Measurements from ENCODE around the gene SOX12. TPM values are rescaled to one million over a fixed set of nuclear protein-coding genes. Genes with fewer than 3 reads are reported as not detected.

Gene SOX12
- total and polyA plus RNA-seq, 4 donors = 2.7 to 15.9 (median 5.4) TPM

GRCh38 chr20:364905-365794 is 39.8 kb downstream of the SOX12 start:
- WGBS, 2 donors = 64 to 82% methylated on average over 9 of the region's 9 CpGs
- DNase-seq (no peak), ATAC-seq (ENCODE audit: insufficient read depth, low FRiP score) (no peak)
- no peaks in the 10 kb centered on the region for H3K36me3 ChIP-seq (ENCODE audit: control insufficient read depth in 4 of 4, insufficient read depth in 4 of 4, low read length in 4 of 4)
- peaks cover 0 to 27% (median 19%) of the 10 kb centered on the region in 5 donors for H3K4me1 ChIP-seq (ENCODE audit: control insufficient read depth in 5 of 5, insufficient read depth in 5 of 5, low read length in 5 of 5)
- H3K4me3 ChIP-seq = no peak overlapping the region
- TF ChIP-seq CTCF (IDR thresholded peaks at IDR 0.05; ENCODE audit: control extremely low read depth, extremely low read depth) = no peak
- no peak overlapping the region for H3K27ac ChIP-seq (ENCODE audit: low read depth in 1 of 2, low read length in 1 of 2)
- H3K9me3 ChIP-seq (ENCODE audit: control insufficient read depth in 4 of 4, insufficient read depth in 3 of 4, low read length in 3 of 4) = no peaks in the 10 kb centered on the region
- no peaks in the 10 kb centered on the region for H3K27me3 ChIP-seq (ENCODE audit: control insufficient read depth in 3 of 3, insufficient read depth in 3 of 3, low read length in 2 of 3)
- no peak overlapping the region for H3K9ac ChIP-seq (ENCODE audit: insufficient read depth in 1 of 2, low read length in 2 of 2)

GRCh38 chr20:366041-366718 is 40.8 kb downstream of the SOX12 start:
- no peak for TF ChIP-seq CTCF (IDR thresholded peaks at IDR 0.05; ENCODE audit: control extremely low read depth, extremely low read depth)
- H3K27ac ChIP-seq (ENCODE audit: low read depth in 1 of 2, low read length in 1 of 2) = no peak overlapping the region
- no peak overlapping the region for H3K9ac ChIP-seq (ENCODE audit: insufficient read depth in 1 of 2, low read length in 2 of 2)
- DNase-seq (peak in 1 of 3 donors; percentile 59), ATAC-seq (ENCODE audit: insufficient read depth, low FRiP score) (no peak)
- no peaks in the 10 kb centered on the region for H3K27me3 ChIP-seq (ENCODE audit: control insufficient read depth in 3 of 3, insufficient read depth in 3 of 3, low read length in 2 of 3)
- H3K4me3 ChIP-seq = no peak overlapping the region
- peaks cover 0 to 31% (median 12%) of the 10 kb centered on the region in 5 donors for H3K4me1 ChIP-seq (ENCODE audit: control insufficient read depth in 5 of 5, insufficient read depth in 5 of 5, low read length in 5 of 5)
- no peaks in the 10 kb centered on the region for H3K36me3 ChIP-seq (ENCODE audit: control insufficient read depth in 4 of 4, insufficient read depth in 4 of 4, low read length in 4 of 4)
- WGBS, 2 donors = 68 to 80% methylated on average over 7 of the region's 7 CpGs
- no peaks in the 10 kb centered on the region for H3K9me3 ChIP-seq (ENCODE audit: control insufficient read depth in 4 of 4, insufficient read depth in 3 of 4, low read length in 3 of 4)

- Histone ChIP-seq H3K27ac (ENCODE audit: low read depth in 1 of 2, low read length in 1 of 2) (no peak overlapping the region), H3K4me3 (no peak overlapping the region), H3K4me1 (ENCODE audit: control insufficient read depth in 5 of 5, insufficient read depth in 5 of 5, low read length in 5 of 5) (peaks cover 0 to 38% (median 16%) of the 10 kb centered on the region in 5 donors), H3K36me3 (ENCODE audit: control insufficient read depth in 4 of 4, insufficient read depth in 4 of 4, low read length in 4 of 4) (no peaks in the 10 kb centered on the region), H3K9ac (ENCODE audit: insufficient read depth in 1 of 2, low read length in 2 of 2) (no peak overlapping the region), H3K27me3 (ENCODE audit: control insufficient read depth in 3 of 3, insufficient read depth in 3 of 3, low read length in 2 of 3) (no peaks in the 10 kb centered on the region), H3K9me3 (ENCODE audit: control insufficient read depth in 4 of 4, insufficient read depth in 3 of 4, low read length in 3 of 4) (no peaks in the 10 kb centered on the region)
- WGBS, 2 donors = 86 to 89% methylated on average over 13 of the region's 13 CpGs
- no peak for DNase-seq
- TF ChIP-seq CTCF (IDR thresholded peaks at IDR 0.05; ENCODE audit: control extremely low read depth, extremely low read depth) = no peak
- no peak for ATAC-seq (ENCODE audit: insufficient read depth, low FRiP score)
Observed at GRCh38 chr20:366719-367485, 41.5 kb downstream of the SOX12 start.

Data from lung (tissue), 12 donors.